HG02759 (cell line): ENCODE measurements around the gene GALNT5.
A peak's percentile ranks its signal among the peaks of the same experiment; 100 is the strongest.

Source experiments
- ATAC-seq: cut with Tn5 transposase; IDR thresholded peaks from one replicate; pipeline ENCODE4 v1.9.1; 2021; ENCODE audit warnings: mild to moderate bottlenecking, moderate library complexity; ENCODE audit not compliant: unreplicated experiment

Gene GALNT5

GRCh38 chr2:157283468-157283867, 26.0 kb downstream of the GALNT5 start:
- ATAC-seq = no peak

- ATAC-seq = no peak
Measured at GRCh38 chr2:157287160-157287559, 29.7 kb downstream of the GALNT5 start.

- no peak for ATAC-seq
Measured at GRCh38 chr2:157290525-157290924, 33.0 kb downstream of the GALNT5 start.

GRCh38 chr2:157291018-157291417, 33.5 kb downstream of the GALNT5 start:
- ATAC-seq = no peak

GRCh38 chr2:157292853-157293252, 35.3 kb downstream of the GALNT5 start:
- no peak for ATAC-seq

- no peak for ATAC-seq
Measured at GRCh38 chr2:157296490-157296889, 39.0 kb downstream of the GALNT5 start.

- no peak for ATAC-seq
Measured at GRCh38 chr2:157296958-157297357, 39.5 kb downstream of the GALNT5 start.

GRCh38 chr2:157301307-157301706, 43.8 kb downstream of the GALNT5 start:
- no peak for ATAC-seq

GRCh38 chr2:157302492-157303099, 45.1 kb downstream of the GALNT5 start:
- ATAC-seq = peak; percentile 81

GRCh38 chr2:157303612-157304011, 46.1 kb downstream of the GALNT5 start:
- no peak for ATAC-seq

GRCh38 chr2:157304811-157305722, 47.6 kb downstream of the GALNT5 start:
- no peak for ATAC-seq

- ATAC-seq = no peak
Measured at GRCh38 chr2:157305723-157306110, 48.2 kb downstream of the GALNT5 start.

GRCh38 chr2:157307021-157307420, 49.5 kb downstream of the GALNT5 start:
- ATAC-seq = no peak

- ATAC-seq = no peak
Measured at GRCh38 chr2:157309878-157310277, 52.4 kb downstream of the GALNT5 start.

- no peak for ATAC-seq
Measured at GRCh38 chr2:157311706-157312105, 54.2 kb downstream of the GALNT5 start.

GRCh38 chr2:157312866-157313486, 55.5 kb downstream of the GALNT5 start:
- peak; percentile 68 for ATAC-seq

- no peak for ATAC-seq
Measured at GRCh38 chr2:157315901-157316300, 58.4 kb downstream of the GALNT5 start.

GRCh38 chr2:157318884-157319283, 61.4 kb downstream of the GALNT5 start:
- ATAC-seq = no peak

GRCh38 chr2:157319795-157320194, 62.3 kb downstream of the GALNT5 start:
- ATAC-seq = no peak

GRCh38 chr2:157320409-157320808, 62.9 kb downstream of the GALNT5 start:
- no peak for ATAC-seq

- ATAC-seq = no peak
Measured at GRCh38 chr2:157321466-157321865, 64.0 kb downstream of the GALNT5 start.

GRCh38 chr2:157322432-157322831, 64.9 kb downstream of the GALNT5 start:
- no peak for ATAC-seq
